Activated T-cell treated with anti-CD3 and anti-CD28 coated beads, Interleukin-2, amount 50 U/mL, for 72 hours (primary cell): Measurements from ENCODE around the gene TACC3. TPM values are rescaled to one million over a fixed set of nuclear protein-coding genes. Genes with fewer than 3 reads are reported as not detected.
A peak's percentile ranks its signal among the peaks of the same experiment; 100 is the strongest.

Source experiments
- ATAC-seq, 2 donors: fragments of 150-1000 bp; cut with Tn5 transposase; replicated peaks in 1 of 2; 2 replicates each; pipeline ENCODE4 v1.10.0; 2021; ENCODE audit warnings: moderate library complexity in 2 of 2, mild to moderate bottlenecking in 1 of 2
- DNase-seq, 2 donors: peaks; one replicate each; pipeline ENCODE4 v3.0.0; 2021 to 2022; ENCODE audit warnings: mixed read lengths in 1 of 2
- H3K27ac Mint-ChIP-seq: one replicate; pipeline ENCODE4 v1.8.0; 2022; ENCODE audit warnings: mild to moderate bottlenecking, moderate library complexity, mixed read lengths
- H3K27me3 Mint-ChIP-seq: one replicate; pipeline ENCODE4 v1.8.0; 2022; ENCODE audit warnings: low read depth, mixed read lengths
- H3K36me3 Mint-ChIP-seq, 2 donors: one replicate each; pipeline ENCODE4 v1.8.0; 2022; ENCODE audit warnings: mixed read lengths in 2 of 2, mild to moderate bottlenecking in 1 of 2; ENCODE audit not compliant: insufficient read depth in 2 of 2
- H3K4me1 Mint-ChIP-seq: one replicate; pipeline ENCODE4 v1.8.0; 2022; ENCODE audit warnings: low read depth, mixed read lengths
- H3K4me3 Mint-ChIP-seq, 2 donors: one replicate each; pipeline ENCODE4 v1.8.0; 2022; ENCODE audit warnings: mild to moderate bottlenecking in 2 of 2, mixed read lengths in 2 of 2, moderate library complexity in 2 of 2
- H3K9me3 Mint-ChIP-seq, 2 donors: one replicate each; pipeline ENCODE4 v1.8.0; 2022; ENCODE audit warnings: mixed read lengths in 2 of 2
- total RNA-seq, 2 donors: library from RNA; stranded (reverse); gene quantifications; one replicate each; pipeline ENCODE4 v1.2.3, GENCODE V29; 2022

TACC3 gene
- total RNA-seq, 2 donors from 2014 or later: 172 to 206 TPM

- H3K4me3 Mint-ChIP-seq: no peak overlapping the region
- no peaks in the 10 kb centered on the region for H3K4me1 Mint-ChIP-seq
- no peak overlapping the region for H3K27ac Mint-ChIP-seq
- H3K36me3 Mint-ChIP-seq: no peaks in the 10 kb centered on the region
- no peaks in the 10 kb centered on the region for H3K9me3 Mint-ChIP-seq
- no peak for ATAC-seq
- no peaks in the 10 kb centered on the region for H3K27me3 Mint-ChIP-seq
- no peak for DNase-seq
Measured at GRCh38 chr4:1786544-1787362, 65.4 kb downstream of the TACC3 start.

GRCh38 chr4:1787411-1788077 lies 66.2 kb downstream of the TACC3 start:
- Mint-ChIP-seq H3K9me3 (no peaks in the 10 kb centered on the region), H3K27ac (no peak overlapping the region), H3K4me3 (no peak overlapping the region), H3K27me3 (no peaks in the 10 kb centered on the region), H3K36me3 (no peaks in the 10 kb centered on the region), H3K4me1 (no peaks in the 10 kb centered on the region)
- ATAC-seq (no peak), DNase-seq (no peak)

- no peak for ATAC-seq
- H3K27ac Mint-ChIP-seq: no peak overlapping the region
- no peaks in the 10 kb centered on the region for H3K27me3 Mint-ChIP-seq
- H3K9me3 Mint-ChIP-seq: no peaks in the 10 kb centered on the region
- no peaks in the 10 kb centered on the region for H3K36me3 Mint-ChIP-seq
- H3K4me3 Mint-ChIP-seq: no peak overlapping the region
- DNase-seq: no peak
- no peaks in the 10 kb centered on the region for H3K4me1 Mint-ChIP-seq
Measured at GRCh38 chr4:1788254-1788973, 67.1 kb downstream of the TACC3 start.

GRCh38 chr4:1789552-1789951 lies 68.2 kb downstream of the TACC3 start:
- Mint-ChIP-seq H3K9me3 (no peaks in the 10 kb centered on the region), H3K27ac (no peak overlapping the region), H3K27me3 (no peaks in the 10 kb centered on the region), H3K4me1 (no peaks in the 10 kb centered on the region), H3K36me3 (no peaks in the 10 kb centered on the region), H3K4me3 (no peak overlapping the region)
- DNase-seq: no peak
- no peak for ATAC-seq

GRCh38 chr4:1790005-1790404 lies 68.7 kb downstream of the TACC3 start:
- H3K27me3 Mint-ChIP-seq: no peaks in the 10 kb centered on the region
- H3K4me1 Mint-ChIP-seq: no peaks in the 10 kb centered on the region
- no peaks in the 10 kb centered on the region for H3K9me3 Mint-ChIP-seq
- no peak overlapping the region for H3K4me3 Mint-ChIP-seq
- DNase-seq: no peak
- H3K36me3 Mint-ChIP-seq: no peaks in the 10 kb centered on the region
- no peak for ATAC-seq
- H3K27ac Mint-ChIP-seq: no peak overlapping the region

- peak overlapping the region in 1 of 2 donors; percentile 40 for H3K4me3 Mint-ChIP-seq
- H3K4me1 Mint-ChIP-seq: no peaks in the 10 kb centered on the region
- no peaks in the 10 kb centered on the region for H3K9me3 Mint-ChIP-seq
- ATAC-seq: no peak
- H3K27me3 Mint-ChIP-seq: peaks cover 11% of the 10 kb centered on the region
- no peak for DNase-seq
- no peak overlapping the region for H3K27ac Mint-ChIP-seq
- H3K36me3 Mint-ChIP-seq: no peaks in the 10 kb centered on the region
Measured at GRCh38 chr4:1792158-1792831, 71.0 kb downstream of the TACC3 start.

DNA sequence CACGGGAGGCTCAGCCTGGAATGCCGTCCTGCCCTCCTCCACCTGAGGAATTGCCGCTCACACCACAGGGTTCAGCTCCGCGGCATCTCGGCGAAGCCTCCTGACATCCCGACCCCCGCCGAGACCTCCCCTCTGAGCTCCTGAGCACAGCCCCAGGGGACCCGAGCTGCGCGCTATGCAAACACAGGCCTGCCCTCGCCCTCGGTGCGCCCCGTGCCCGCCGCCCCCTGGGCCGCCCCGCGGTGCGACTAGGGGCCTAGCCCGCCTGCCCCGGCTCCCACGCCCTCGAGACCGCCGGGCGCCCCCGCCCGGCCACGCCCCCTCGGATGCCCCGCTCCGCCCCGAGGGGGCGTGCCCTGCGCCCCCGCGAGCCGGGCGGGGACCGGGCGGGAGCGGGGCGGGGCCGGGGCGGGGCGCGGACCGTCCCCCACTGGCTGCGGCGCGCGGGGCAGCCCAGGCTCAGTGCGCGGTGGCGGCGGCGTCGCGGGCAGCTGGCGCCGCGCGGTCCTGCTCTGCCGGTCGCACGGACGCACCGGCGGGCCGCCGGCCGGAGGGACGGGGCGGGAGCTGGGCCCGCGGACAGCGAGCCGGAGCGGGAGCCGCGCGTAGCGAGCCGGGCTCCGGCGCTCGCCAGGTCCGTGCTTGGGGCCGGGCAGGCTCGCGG lies 71.6 kb downstream of the TACC3 start, which contains the start of gene FGFR3:
Gene FGFR3, plus strand, starts transcription at position 462 of the 664 bp plus-strand sequence. CDS start 642 bp downstream, outside the sequence.
- Mint-ChIP-seq H3K27ac (no peak within 1 kb of the TSS), H3K27me3 (peaks cover 11% of the 10 kb centered on the region), H3K4me1 (no peaks in the 10 kb centered on the region), H3K4me3 (peak within 1 kb of the TSS; percentile 9 to 40), H3K36me3 (no peaks in the 10 kb centered on the region), H3K9me3 (no peaks in the 10 kb centered on the region)
- ATAC-seq (peak; percentile 85 to 87), DNase-seq (peak; percentile 40 to 58)

DNA sequence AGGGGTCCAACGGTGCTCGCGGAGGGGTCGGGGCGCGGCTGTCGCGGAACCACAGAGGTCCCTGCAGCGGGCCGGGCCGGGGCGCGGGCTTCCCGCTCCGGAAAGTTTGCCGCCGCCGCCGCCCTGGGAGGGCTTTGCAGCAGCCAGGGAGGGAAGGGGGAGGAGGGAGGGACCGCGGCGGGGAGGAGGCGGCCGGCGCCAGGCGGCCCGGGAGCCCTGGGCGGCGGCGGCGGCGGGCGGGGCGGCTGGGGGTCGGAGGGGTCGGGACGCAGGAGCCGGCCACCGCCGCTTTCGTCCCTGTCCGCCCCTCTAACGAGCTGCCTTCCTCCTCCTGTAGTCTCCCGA lies 72.1 kb downstream of the TACC3 start:
- DNase-seq (peak; percentile 37 to 39), ATAC-seq (peak; percentile 55 to 59)
- no peak overlapping the region for H3K27ac Mint-ChIP-seq
- H3K9me3 Mint-ChIP-seq: no peaks in the 10 kb centered on the region
- peaks cover 11% of the 10 kb centered on the region for H3K27me3 Mint-ChIP-seq
- H3K4me1 Mint-ChIP-seq: no peaks in the 10 kb centered on the region
- no peaks in the 10 kb centered on the region for H3K36me3 Mint-ChIP-seq
- H3K4me3 Mint-ChIP-seq: no peak overlapping the region

GRCh38 chr4:1793940-1794808 lies 72.9 kb downstream of the TACC3 start:
- DNase-seq (peak in 1 of 2 donors; percentile 15), ATAC-seq (peak in 1 of 2 donors; percentile 1)
- Mint-ChIP-seq H3K9me3 (no peaks in the 10 kb centered on the region), H3K27ac (no peak overlapping the region), H3K36me3 (no peaks in the 10 kb centered on the region), H3K27me3 (peaks cover 11% of the 10 kb centered on the region), H3K4me1 (no peaks in the 10 kb centered on the region), H3K4me3 (peak overlapping the region; percentile 9 to 17)
